ENCODE data around the gene LMOD3. TPM values are rescaled to one million over a fixed set of nuclear protein-coding genes. Genes with fewer than 3 reads are reported as not detected.

LMOD3 gene
- total and polyA plus RNA-seq, 9 of the 15 experiments (the other 6 are each of a cell fraction or from before 2014, with no cell fraction given), result 0.03 TPM; not detected in 8

- TF ChIP-seq FOXK1 (CRISPR knock-in tag; IDR thresholded peaks at IDR 0.05; ENCODE audit: borderline replicate concordance) (no peak), ZNF263 (CRISPR knock-in tag; IDR thresholded peaks at IDR 0.05; ENCODE audit: borderline replicate concordance) (no peak), ZNF57 (CRISPR knock-in tag; IDR thresholded peaks at IDR 0.05) (no peak), NFYB (IDR thresholded peaks at IDR 0.05; ENCODE audit: extremely low read depth, insufficient read length) (no peak), RBM39 (optimal IDR thresholded peaks at IDR 0.05; ENCODE audit: low read depth, low read length) (no peak)
These were observed 37.8 kb downstream of the LMOD3 start, which contains the start of gene ARL6IP5 (continued) for GRCh38 chr3:69084326-69085167.

- Histone ChIP-seq H3K4me3 (no peak overlapping the region), H2AFZ (ENCODE audit: low read depth, low read length) (peak overlapping the region; percentile 40; the same call in 1 of the 2 replicates), H3K9me3 (replicated peaks; ENCODE audit: control insufficient read depth, insufficient read depth, low read depth, low read length) (no peaks in the 10 kb centered on the region), H4K20me1 (replicated peaks; ENCODE audit: control insufficient read depth, insufficient read depth, low read length) (no peaks in the 10 kb centered on the region), H3K9ac (ENCODE audit: insufficient read depth in 1 of 2, low read depth in 2 of 2, low read length in 2 of 2) (no peak overlapping the region), H3K79me2 (ENCODE audit: control insufficient read depth, insufficient read depth, low read length) (peaks cover 38% of the 10 kb centered on the region), H3K4me2 (ENCODE audit: insufficient read depth, low read length) (no peak overlapping the region), H3K27me3 (ENCODE audit: control insufficient read depth in 2 of 2, insufficient read depth in 2 of 2, low read length in 2 of 2) (no peaks in the 10 kb centered on the region), H3K4me1 (replicated peaks in 1 of 2; ENCODE audit: control insufficient read depth in 2 of 2, insufficient read depth in 2 of 2, low read length in 2 of 2) (peaks cover 9 to 36% of the 10 kb centered on the region in 2 experiments), H3K36me3 (ENCODE audit: control insufficient read depth, insufficient read depth, low read length) (no peaks in the 10 kb centered on the region), H3K27ac (ENCODE audit: extremely low read depth, low read depth, low read length) (no peak overlapping the region), H3K9me1 (ENCODE audit: control insufficient read depth, insufficient read depth, low read length) (no peaks in the 10 kb centered on the region)
- peak in 1 of 4 experiments; percentile 17 for DNase-seq (ENCODE audit: extremely low read depth in 1 of 4, low spot score in 3 of 4)
- no TSS peak for BruUV-seq (replicated peaks)
- ChIA-PET POLR2A (interaction anchor here (0.6 to 0.7 kb wide), 2 partner anchors 26 to 44 kb away, joined by 3 to 4 read pairs; no protein-coding TSS in a partner anchor), CTCF (ENCODE audit: low intra/inter-chr PET ratio) (no interaction called here)
- in situ Hi-C loops (cut with MboI) (no loop called here), intact Hi-C loops (cut with micrococcal nuclease) (no loop called here)
- peak; percentile 29 for FAIRE-seq
- no peak for ATAC-seq
- TF ChIP-seq ID3 (CRISPR knock-in tag; IDR thresholded peaks at IDR 0.05) (no peak), ID3 (tag; IDR thresholded peaks at IDR 0.05) (no peak), ZNF449 (CRISPR knock-in tag; IDR thresholded peaks at IDR 0.05) (no peak), SPI1 (IDR thresholded peaks at IDR 0.05; ENCODE audit: borderline replicate concordance, low read depth, low read length) (no peak), LARP7 (IDR thresholded peaks at IDR 0.05) (no peak), LCOR (CRISPR knock-in tag; IDR thresholded peaks at IDR 0.05) (no peak), PCBP2 (IDR thresholded peaks at IDR 0.05; ENCODE audit: low read depth, low read length, poor library complexity, severe bottlenecking) (no peak), POLR2H (tag; IDR thresholded peaks at IDR 0.05; ENCODE audit: low read depth) (no peak), STAG1 (CRISPR knock-in tag; IDR thresholded peaks at IDR 0.05; ENCODE audit: borderline replicate concordance) (no peak), PBX2 (CRISPR knock-in tag; IDR thresholded peaks at IDR 0.05; ENCODE audit: low read depth) (no peak), PBX2 (tag; conservative IDR thresholded peaks at IDR 0.05; ENCODE audit: low read depth) (peak; percentile 40)
These were observed 39.6 kb downstream of the LMOD3 start for GRCh38 chr3:69082805-69083204.

Data from K562 (cell line).